ENCODE data around the gene SLC4A2. TPM values are rescaled to one million over a fixed set of nuclear protein-coding genes. Genes with fewer than 3 reads are reported as not detected.
A peak's percentile ranks its signal among the peaks of the same experiment; 100 is the strongest.

Gene SLC4A2
- total RNA-seq, 1 experiment from 2014 or later = 1,005 TPM

DNA sequence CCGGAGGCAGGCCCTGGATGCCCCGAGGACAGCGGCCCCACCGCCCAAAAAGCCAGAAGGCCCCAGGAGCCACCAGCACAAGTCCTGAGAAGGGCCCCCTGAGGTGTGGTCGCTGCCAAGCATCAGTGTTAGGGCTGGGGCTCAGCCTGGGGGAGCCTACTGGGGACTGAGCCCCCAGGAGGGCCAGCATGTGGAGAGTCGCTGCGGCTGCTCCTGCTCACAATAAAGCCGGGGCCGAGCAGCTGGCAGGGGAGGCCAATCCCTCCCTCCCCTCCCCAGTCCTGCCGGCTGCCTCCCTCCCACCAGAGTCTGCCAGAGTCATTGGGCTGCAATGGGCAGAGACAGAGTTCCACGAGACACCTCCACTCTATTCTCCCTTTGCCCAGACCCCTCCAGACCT, 14.1 kb upstream of the SLC4A2 start:
- DNase-seq (ENCODE audit: low spot score) = no peak

DNA sequence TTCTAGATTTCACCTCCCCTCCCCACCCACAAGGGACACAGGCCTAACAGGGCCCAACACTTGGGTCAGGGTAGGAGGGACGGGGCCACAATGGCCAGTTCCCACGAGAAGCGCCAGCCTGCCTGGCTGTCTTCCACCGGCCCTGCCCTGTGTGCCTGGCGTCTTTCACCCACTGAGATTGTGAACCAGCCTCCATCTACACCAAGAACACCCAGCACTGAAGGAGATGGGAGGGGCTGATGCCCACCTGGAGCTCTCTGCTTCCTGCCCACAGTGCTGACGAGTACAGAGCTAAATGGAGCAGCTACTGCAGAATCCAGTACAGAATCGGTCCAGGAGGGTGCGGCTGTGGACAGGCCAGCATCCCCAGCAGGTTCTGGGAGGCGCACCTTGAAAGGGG, 13.4 kb upstream of the SLC4A2 start:
- no peak for DNase-seq (ENCODE audit: low spot score)

DNA sequence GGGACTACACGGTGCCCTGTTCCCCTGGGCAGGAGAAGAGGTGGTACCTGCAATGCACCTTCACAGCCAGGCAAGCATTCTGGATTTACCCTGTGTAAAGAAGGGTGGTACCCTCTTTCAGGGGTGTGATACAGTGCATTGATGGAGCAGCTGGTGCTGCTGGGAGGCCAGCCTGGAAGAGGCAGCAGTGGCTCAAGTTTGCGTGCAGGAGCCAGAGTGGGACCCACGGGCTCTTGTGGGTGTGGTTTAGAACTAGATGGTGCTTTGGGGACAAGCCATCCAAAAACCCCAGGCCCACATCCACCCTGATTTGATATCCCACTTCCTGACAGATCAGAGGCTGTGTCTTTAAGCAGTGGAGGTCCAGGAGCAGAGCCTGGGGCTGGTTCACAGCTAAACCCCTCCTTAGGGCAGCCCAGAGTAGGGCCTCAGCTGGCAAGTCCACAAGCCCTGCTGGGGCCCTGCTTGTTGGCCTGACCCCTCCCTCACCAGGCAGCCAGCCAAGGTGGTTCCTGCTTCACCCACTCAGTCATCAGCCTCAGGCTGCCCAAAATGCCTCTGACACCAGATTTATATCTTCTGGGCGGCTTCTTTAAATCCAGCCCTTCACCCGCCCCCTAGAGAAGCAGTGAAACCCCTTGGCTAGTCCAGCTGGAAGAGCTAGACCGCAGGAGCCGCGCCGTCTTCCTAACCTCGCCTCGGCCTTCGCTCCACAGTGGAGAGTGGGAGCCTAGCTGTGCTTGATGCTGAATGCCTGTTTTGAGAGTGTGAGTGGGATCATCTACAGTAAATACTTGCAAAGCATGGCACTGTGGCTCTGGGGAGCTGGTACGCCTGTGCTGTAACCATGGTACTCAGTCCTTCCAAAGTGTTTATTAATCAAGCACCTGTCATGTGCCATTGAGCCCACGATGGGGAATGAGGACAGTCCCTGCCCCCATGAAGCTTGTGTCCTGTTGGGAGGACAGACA, 12.5 kb upstream of the SLC4A2 start:
- DNase-seq (ENCODE audit: low spot score) = peak; percentile 60

DNA sequence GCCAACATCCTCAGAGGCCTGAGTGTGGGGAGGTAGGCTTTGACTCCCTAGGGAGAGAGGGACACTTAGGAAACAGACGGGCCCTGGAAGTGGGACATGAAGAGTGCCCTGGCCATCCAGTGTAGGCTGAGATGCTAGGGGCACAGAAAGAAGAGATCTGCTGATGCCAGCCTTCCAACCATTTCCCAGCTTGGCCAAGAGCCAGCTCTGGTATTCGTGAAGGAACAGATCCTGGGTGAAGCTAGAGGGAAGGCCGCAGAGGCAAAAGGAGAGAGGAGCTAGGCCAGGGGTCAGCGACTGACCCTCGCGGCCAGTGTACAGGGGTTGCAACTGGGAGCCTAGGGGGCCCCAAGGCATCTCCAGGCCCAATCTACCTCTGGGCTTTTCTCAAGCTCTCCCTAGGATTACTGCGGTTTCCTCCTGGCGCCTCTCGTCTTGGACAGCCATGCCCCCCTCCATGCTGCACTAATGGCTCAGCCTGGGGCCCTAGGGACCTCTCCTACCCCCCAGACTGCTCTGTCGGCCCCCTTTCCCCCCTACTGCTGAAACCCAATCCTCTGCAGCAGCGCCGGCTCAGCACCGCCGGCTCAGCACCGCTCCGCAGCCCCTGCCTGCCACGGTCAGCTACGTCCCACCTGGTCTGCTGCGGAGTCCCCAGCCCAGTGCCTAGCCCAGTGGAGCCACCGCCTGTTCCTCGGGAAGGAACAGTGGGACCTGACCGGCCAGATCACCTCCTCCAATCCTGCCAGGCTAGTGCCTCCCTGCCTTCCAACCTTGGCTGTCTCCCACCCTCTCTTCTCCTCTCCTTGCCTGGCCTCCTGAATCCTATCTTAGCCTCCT, 11.2 kb upstream of the SLC4A2 start, which contains the start of gene ASIC3:
ASIC3 (plus strand) TSS at position 556 of the 840 bp plus-strand sequence. CDS start 355 bp downstream, outside the sequence.
- DNase-seq (ENCODE audit: low spot score) = no peak

DNA sequence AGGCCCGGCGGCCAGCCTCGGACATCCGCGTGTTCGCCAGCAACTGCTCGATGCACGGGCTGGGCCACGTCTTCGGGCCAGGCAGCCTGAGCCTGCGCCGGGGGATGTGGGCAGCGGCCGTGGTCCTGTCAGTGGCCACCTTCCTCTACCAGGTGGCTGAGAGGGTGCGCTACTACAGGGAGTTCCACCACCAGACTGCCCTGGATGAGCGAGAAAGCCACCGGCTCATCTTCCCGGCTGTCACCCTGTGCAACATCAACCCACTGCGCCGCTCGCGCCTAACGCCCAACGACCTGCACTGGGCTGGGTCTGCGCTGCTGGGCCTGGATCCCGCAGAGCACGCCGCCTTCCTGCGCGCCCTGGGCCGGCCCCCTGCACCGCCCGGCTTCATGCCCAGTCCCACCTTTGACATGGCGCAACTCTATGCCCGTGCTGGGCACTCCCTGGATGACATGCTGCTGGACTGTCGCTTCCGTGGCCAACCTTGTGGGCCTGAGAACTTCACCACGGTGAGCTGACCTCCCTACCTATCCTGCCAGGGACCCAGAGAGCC, 10.4 kb upstream of the SLC4A2 start:
- no peak for DNase-seq (ENCODE audit: low spot score)

DNA sequence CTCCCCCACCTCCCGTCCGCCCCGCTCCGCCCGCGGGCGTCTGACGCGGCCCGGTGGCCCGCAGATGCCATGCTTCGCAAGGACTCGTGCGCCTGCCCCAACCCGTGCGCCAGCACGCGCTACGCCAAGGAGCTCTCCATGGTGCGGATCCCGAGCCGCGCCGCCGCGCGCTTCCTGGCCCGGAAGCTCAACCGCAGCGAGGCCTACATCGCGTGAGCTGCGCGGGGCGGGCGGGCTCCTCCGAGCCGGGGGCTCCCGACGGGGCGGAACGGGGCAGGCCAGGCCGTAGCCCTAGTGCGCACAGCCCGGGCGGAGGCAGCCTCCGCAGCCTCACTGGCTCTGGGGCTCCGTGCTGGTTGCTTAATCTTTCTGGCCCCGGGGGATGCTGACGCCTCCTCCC, 8.3 kb upstream of the SLC4A2 start:
- DNase-seq (ENCODE audit: low spot score) = no peak

DNA sequence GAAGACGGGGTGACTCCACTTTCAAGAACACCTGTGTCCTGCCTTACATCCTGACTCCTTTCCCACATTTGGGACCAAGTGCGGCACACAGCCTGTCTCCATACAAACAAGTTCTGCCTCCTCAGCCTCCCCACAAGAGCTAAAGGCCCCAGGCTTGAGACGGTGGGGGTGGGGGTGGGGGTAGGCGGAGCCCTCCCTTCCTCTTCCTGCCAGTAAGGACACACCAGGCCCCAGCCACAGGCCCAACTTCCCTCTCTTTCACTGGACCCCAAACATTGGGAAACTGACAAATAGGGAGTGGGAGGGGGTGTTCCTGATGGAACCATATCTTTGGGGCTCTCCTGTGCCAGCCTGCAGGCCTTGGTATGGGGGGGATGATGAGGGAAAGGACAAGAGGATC, 6.3 kb upstream of the SLC4A2 start:
- DNase-seq (ENCODE audit: low spot score) = no peak

DNA sequence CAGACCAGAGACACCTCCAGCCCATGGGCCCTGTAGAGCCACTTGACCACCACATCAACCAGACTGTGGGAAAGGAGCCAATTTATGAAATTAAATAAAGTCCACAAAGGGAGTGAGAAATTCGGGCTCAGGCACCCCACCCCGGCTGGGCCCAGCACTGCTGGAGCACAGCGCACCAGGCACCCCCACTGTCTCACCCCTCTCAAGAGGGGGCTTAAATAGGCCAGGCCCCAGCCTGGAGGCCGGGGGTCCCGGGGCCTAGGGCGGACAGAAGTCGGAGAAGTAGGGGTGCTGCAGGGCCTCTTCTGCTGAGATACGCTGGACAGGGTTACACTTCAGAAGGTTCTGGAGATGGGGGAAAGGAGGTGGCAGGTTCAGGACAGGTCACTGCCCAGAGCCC, 5.6 kb upstream of the SLC4A2 start:
- no peak for DNase-seq (ENCODE audit: low spot score)

DNA sequence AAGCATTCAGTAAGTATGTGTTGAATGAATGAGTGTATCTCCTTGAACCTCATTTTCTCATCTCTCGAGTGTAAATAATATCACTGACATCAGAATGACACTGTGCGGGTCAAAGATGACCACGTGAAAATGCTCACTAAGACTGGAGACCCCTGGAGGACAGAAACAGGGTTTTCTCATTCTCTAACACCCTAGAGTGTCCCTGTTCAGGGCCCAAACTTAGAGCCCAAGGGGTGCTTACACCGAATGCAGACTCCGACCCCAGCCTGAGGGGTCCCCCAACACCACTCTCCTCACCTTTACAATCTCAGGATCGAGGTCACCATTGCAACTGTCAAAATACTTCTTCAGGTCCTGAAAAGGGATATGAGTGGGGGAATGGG, 3.1 kb upstream of the SLC4A2 start:
- DNase-seq (ENCODE audit: low spot score) = no peak

DNA sequence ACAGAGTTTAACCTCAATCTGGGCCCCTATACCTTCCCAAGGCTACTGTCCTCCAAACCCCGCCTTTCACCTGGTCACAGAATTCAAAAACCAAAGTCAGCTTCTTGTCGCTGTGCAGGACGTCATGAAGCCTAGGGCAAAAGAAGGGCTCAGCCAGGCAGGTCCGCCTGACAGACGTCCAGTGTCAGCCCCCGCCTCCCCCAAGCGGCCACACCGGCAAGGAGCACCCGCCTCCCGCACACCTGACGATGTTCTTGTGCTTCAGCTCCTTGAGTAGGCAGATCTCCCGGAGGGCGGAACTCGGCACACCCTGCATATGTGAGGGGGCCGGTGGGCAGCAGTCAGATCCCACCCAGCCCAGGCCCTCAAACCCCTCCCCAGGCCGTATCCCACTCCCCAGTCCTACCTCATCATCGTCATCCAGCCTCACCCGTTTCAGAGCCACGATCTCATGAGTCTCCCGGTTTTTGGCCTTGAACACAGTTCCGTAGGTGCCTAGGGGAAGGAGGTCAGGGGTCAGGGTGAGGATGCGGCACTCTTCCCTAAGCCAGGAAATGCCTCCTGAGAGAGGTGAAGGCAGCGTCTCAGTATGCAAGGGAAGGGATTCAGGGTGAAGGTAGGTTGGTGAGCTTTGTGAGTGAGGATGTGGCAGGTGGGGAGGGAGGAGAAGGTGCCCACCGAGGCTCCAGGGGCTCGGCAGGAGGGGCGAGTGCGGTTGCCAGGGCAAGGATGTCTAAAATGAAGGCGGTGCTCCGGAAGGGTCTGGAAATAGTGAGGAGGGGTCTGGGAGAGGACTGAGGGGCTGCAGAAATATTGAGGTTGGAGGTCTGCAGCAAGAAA, 2.5 kb upstream of the SLC4A2 start:
- DNase-seq (ENCODE audit: low spot score) = no peak

DNA sequence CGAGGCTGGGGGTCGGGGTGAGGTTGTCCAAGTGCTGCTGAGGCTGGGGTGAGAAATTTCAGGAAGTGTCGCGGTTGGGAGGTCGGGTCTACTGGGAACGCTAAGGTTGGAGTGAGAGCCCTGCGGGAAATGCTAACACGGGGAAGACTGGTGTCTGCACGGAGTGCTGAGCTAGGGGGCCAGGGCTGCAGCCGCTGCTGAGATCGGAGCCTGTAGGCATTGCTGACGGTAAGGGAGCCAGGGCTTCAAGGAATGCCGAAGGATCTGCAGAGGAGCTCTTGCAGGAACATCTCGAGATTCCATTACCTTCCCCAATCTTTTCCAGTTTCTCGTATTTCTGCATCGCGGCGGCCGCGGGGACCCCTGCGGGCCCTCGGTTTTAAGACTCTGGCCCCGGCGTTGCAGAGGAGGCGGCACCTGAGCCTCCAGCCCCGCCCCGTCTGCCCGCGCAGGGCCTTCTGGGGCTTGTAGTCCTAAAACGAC, 1.8 kb upstream of the SLC4A2 start, which contains the start of gene CDK5:
CDK5 (minus strand) TSS at position 392 of the 483 bp plus-strand sequence; CDS start at position 343, 49 bp downstream.
- DNase-seq (ENCODE audit: low spot score) = no peak

DNA sequence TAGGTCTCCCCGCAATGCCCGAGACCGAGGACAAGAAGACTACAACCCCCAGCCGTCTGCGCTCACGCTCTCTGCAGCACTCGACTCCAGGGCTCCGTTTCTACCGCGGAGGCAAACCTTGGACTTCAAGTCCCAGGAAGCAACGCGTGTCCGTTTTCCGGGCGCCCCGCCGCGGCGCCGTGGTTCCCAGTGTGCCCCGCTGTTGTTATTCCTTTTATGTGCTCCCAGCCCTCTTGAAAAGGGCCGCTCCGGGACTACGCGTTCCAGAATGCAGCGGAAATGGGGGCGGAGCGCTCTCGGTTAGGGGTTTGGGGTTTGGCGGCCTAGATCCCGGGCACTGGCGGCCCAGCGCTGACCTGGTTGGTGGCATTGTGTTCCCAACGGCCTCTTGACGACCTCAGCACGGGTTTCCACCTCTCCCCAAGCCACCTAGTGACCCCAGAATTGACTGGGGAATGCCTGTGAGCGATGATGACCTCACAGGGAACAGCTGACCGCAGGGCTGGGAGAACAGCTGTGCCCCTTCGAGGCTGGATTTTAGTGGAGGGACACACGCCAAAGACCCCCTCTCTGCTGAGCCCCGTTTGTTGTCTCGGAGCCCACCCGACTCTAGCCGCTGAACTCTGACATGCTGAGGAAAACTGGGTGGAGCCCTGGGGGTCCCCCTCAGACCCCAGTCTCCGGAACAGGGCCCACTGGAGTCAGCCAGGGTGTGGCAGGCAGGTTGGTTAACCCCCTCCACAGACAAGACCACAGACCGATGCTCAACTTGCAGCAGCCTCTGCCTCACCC, 1.2 kb upstream of the SLC4A2 start:
- DNase-seq (ENCODE audit: low spot score) = peak; percentile 100

DNA sequence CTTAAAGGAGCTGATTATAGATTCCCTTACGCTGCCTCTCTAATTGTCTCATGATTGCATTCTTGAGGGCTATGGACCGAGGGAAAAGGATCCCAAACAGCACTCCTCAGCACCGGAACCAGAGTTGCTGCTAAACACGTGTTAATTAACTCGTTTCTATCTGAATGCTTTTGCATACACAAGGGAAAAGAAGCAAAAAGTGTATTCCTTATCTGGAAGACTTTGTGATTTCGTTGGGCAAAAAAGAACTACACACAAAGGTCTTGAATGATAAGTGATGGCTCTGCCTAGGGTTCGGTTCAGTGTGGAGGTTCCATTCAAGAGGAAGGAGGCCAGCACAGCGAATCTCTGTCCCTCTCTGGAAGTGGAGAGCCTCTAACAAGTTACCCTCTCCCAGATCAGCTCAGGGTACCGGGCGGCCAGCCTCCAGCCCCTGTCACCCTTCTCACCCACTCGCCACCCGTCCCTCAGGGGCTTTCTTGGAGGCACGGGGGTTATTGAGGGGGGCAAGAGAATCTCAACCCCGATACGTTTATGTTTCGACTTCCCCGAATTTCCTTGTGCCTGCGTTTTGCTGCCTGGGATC, 515 bp upstream of the SLC4A2 start:
- peak; percentile 78 for DNase-seq (ENCODE audit: low spot score)

DNA sequence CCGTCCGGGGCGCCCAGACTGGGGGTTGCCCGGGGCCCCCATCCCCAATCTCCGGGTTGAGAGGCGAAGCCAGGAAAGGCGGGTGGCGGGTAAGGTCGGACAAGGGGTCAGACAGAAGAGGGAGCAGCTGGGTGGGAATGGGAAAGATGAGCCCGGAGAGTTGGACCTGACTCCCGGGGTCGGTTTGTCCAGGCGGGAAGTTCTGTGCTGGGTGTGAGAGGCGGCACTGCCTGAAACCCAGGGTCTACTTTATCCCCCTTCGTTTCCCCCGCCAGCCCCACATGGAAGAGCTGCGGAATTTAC, 675 bp downstream of the SLC4A2 start:
- DNase-seq (ENCODE audit: low spot score) = no peak

DNA sequence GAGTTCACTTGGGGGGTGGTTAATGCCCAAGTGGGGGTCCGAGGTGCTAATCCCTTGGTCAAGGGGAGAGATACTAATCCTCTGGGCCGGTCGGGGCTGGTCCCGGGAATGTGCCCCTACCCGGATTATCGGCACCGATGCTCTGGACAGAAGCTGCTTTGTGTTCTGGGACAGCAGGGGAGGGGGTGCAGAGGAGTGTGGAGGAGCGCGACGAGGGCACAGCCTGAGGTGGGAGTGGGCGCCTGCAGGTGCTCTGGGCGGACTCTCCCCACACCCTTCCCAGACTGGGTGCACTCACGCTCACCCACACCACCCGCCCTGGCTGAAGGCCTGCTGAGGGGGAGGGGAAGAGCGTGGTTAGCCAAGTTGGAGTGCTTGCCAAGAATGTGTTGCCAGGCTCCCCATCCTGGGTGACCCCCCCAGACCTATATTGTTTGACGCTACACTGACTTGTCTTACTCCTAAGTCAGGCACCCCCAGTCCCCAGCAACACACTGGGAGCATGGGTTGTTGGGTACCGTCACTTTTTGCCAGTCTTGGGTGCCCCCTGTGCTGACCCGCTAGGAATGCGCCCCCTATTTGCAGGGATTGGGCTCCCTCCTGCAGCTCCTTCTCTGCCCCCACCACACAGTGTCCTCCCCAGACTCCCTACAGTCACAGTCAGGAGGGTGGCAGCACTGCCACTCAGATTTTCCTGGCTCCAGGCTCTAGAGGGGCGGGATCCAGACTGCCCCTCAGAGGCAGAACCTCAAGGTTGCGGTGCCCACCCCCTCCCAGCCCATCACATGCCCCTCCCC, 1.2 kb downstream of the SLC4A2 start:
- DNase-seq (ENCODE audit: low spot score) = peak; percentile 89

DNA sequence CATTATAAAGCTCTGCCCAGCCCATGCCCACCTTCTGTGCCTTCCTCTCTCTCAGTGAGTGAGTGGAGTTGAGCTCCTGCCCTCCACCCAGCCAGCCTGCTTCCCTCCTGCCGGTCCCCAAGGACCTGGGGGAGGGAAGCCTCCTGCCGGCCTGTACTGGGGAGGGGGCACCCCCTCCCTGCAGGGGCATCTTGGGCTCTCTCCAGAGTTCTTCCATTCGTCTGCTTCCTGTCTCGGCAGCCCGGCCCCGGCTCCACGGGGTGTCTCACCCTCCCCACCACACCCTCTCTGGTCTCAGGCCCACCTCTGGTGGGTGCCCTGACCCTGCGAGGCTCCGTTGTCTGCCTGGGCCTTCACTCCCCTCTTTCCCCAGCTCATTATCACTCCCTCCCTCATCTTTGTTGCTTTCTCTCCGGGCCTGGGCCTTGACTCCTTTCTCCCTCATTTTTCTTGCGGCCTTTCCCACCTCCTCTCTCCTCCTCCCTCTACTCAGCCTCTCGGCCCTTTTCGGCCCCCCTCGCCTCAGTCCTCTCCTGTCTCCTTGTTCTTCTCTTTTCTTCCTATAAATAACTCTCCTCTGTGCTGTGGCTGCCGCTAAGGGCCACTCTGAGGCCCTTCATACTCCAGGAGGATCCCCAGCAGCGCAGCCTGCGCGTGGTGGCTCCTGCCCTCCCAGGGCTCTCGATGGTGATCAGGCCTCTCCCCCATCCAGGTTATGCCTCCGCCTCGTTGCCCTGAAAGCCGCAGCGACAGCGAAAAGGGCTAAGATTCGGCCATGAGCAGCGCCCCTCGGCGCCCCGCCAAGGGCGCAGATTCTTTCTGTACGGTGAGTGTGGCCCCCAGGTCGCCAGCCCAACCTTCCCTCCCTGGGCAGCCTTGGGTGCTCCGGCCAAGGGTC, 2.1 kb downstream of the SLC4A2 start:
- DNase-seq (ENCODE audit: low spot score) = no peak

DNA sequence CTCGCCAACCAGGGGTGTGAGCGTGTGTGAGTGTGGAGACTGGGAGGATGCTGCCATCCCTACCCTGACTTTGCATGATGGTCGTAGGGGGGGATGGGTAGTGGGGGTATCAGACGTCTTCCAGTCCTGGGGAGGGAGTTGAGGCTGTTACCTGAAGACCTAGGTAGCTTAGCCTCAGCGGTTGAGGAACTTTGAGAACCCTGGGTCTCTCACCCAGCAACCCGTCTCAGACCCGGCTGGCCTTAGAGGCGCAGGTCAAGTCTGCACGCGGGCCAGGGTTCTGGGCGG, 2.7 kb downstream of the SLC4A2 start:
- DNase-seq (ENCODE audit: low spot score) = no peak

Measured in HT-29 (cell line).